WTC11 (cell line): ENCODE data around the gene TNFRSF19. TPM values are rescaled to one million over a fixed set of nuclear protein-coding genes. Genes with fewer than 3 reads are reported as not detected.

ENCODE experiments used
- ATAC-seq: fragments of 200-7000 bp; cut with Tn5 transposase; 2 replicates; pipeline ENCODE4 v1.10.0; 2021; ENCODE audit warnings: mild to moderate bottlenecking, moderate library complexity
- CTCF ChIA-PET: fragments of 300-600 bp; sonication (Branson Sonifier 250); formaldehyde crosslinking; loops from one replicate; lab custom pipeline; 2021; ENCODE audit warnings: antibody characterized with exemption; lab: Charles Lee
- POLR2A ChIA-PET: fragments of 350-600 bp; sonication (Branson Sonifier 250); formaldehyde crosslinking; loops from one replicate; lab custom pipeline; 2021; ENCODE audit warnings: antibody characterized with exemption; lab: Charles Lee
- DNase-seq: peaks from one replicate; pipeline ENCODE4 v3.0.0; 2021; ENCODE audit warnings: low spot score
- H3K27ac Mint-ChIP-seq: 2 replicates; pipeline ENCODE4 v1.8.0; 2021; ENCODE audit warnings: mixed read lengths
- H3K27me3 Mint-ChIP-seq: 2 replicates; pipeline ENCODE4 v1.8.0; 2021; ENCODE audit warnings: low read depth, mild to moderate bottlenecking, moderate library complexity, mixed read lengths
- H3K36me3 Mint-ChIP-seq: 2 replicates; pipeline ENCODE4 v1.8.0; 2021; ENCODE audit warnings: mixed read lengths
- H3K4me1 Mint-ChIP-seq: 2 replicates; pipeline ENCODE4 v1.8.0; 2022; ENCODE audit warnings: mixed read lengths
- H3K4me3 Mint-ChIP-seq: 2 replicates; pipeline ENCODE4 v1.8.0; 2021; ENCODE audit warnings: mild to moderate bottlenecking, moderate library complexity, mixed read lengths
- H3K9me3 Mint-ChIP-seq: 2 replicates; pipeline ENCODE4 v1.8.0; 2021; ENCODE audit warnings: mixed read lengths
- ATF1 ChIP-seq: sonication (generic); formaldehyde crosslinking; IDR thresholded peaks from 2 replicates; pipeline ENCODE4 v1.8.1; 2023; ENCODE audit warnings: mild to moderate bottlenecking, moderate library complexity, missing genetic modification reagents
- GRHL2 ChIP-seq: fragments of 250-450 bp; sonication (Bioruptor Pico); IDR thresholded peaks from 2 replicates; pipeline ENCODE4 v1.8.0; 2022; ENCODE audit warnings: mild to moderate bottlenecking, moderate library complexity; ENCODE audit not compliant: insufficient replicate concordance, severe bottlenecking
- KAT7 ChIP-seq: sonication (generic); formaldehyde crosslinking; IDR thresholded peaks from 2 replicates; pipeline ENCODE4 v1.8.1; 2023; ENCODE audit warnings: missing genetic modification reagents, mild to moderate bottlenecking, borderline replicate concordance
- MYBL2 ChIP-seq: sonication (generic); formaldehyde crosslinking; IDR thresholded peaks from 2 replicates; pipeline ENCODE4 v1.8.1; 2023; ENCODE audit warnings: mild to moderate bottlenecking, moderate library complexity, missing genetic modification reagents
- NFATC4 ChIP-seq: fragments of 250-450 bp; sonication (Bioruptor Pico); IDR thresholded peaks from 2 replicates; pipeline ENCODE4 v1.9.0; 2021; ENCODE audit warnings: mild to moderate bottlenecking
- NFYB ChIP-seq: sonication (generic); formaldehyde crosslinking; conservative IDR thresholded peaks from 2 replicates; pipeline ENCODE4 v1.8.0; 2022; ENCODE audit warnings: low read depth, missing genetic modification reagents
- NR1H2 ChIP-seq: sonication (generic); formaldehyde crosslinking; IDR thresholded peaks from 2 replicates; pipeline ENCODE4 v1.9.0; 2021; ENCODE audit warnings: mild to moderate bottlenecking, moderate library complexity, missing genetic modification reagents
- SMAD4 ChIP-seq: sonication (generic); formaldehyde crosslinking; IDR thresholded peaks from 2 replicates; pipeline ENCODE4 v1.8.0; 2022; ENCODE audit warnings: mild to moderate bottlenecking, missing genetic modification reagents
- TCF7 ChIP-seq: sonication (generic); formaldehyde crosslinking; IDR thresholded peaks from 2 replicates; pipeline ENCODE4 v1.8.0; 2022; ENCODE audit warnings: mild to moderate bottlenecking, low read depth, missing genetic modification reagents, moderate library complexity
- ZNF263 ChIP-seq: sonication (generic); formaldehyde crosslinking; IDR thresholded peaks from 2 replicates; pipeline ENCODE4 v1.8.1; 2022; ENCODE audit warnings: low read depth, mild to moderate bottlenecking, moderate library complexity, missing genetic modification reagents
- ZNF423 ChIP-seq: fragments of 250-450 bp; sonication (Bioruptor Pico); IDR thresholded peaks from 2 replicates; pipeline ENCODE4 v2.1.2; 2022; ENCODE audit warnings: mild to moderate bottlenecking, moderate library complexity
- total RNA-seq: library from RNA; stranded (reverse); gene quantifications from 3 replicates; pipeline ENCODE4 v1.2.3, GENCODE V29; 2021
- TF ChIP-seq, protein P1 (sequence below): sonication (generic); formaldehyde crosslinking; IDR thresholded peaks from 2 replicates; pipeline ENCODE4 v1.8.1; 2023; ENCODE audit warnings: mild to moderate bottlenecking, missing genetic modification reagents, moderate library complexity
- TF ChIP-seq, protein P2 (sequence below): fragments of 200-600 bp; IDR thresholded peaks from 2 replicates; pipeline ENCODE4 v1.8.0; 2022; ENCODE audit warnings: antibody characterized with exemption
- TF ChIP-seq, protein P3 (sequence below): sonication (generic); formaldehyde crosslinking; conservative IDR thresholded peaks from 2 replicates; pipeline ENCODE4 v1.8.1; 2022; ENCODE audit warnings: mild to moderate bottlenecking, missing genetic modification reagents
- TF ChIP-seq, protein P4 (sequence below): sonication (generic); formaldehyde crosslinking; IDR thresholded peaks from 2 replicates; pipeline ENCODE4 v1.8.1; 2023; ENCODE audit warnings: mild to moderate bottlenecking, moderate library complexity, missing genetic modification reagents
- TF ChIP-seq, protein P5 (sequence below): sonication (generic); formaldehyde crosslinking; conservative IDR thresholded peaks from 2 replicates; pipeline ENCODE4 v1.8.1; 2023; ENCODE audit warnings: mild to moderate bottlenecking, low read depth, missing genetic modification reagents, moderate library complexity
- TF ChIP-seq, protein P6 (sequence below): fragments of 250-450 bp; sonication (Bioruptor Pico); IDR thresholded peaks from 2 replicates; pipeline ENCODE4 v1.9.0; 2021; ENCODE audit warnings: mild to moderate bottlenecking
- TF ChIP-seq, protein P7 (sequence below): sonication (generic); formaldehyde crosslinking; IDR thresholded peaks from 2 replicates; pipeline ENCODE4 v1.8.1; 2023; ENCODE audit warnings: mild to moderate bottlenecking, missing genetic modification reagents, moderate library complexity
- TF ChIP-seq, protein P8 (sequence below): sonication (generic); formaldehyde crosslinking; IDR thresholded peaks from 2 replicates; pipeline ENCODE4 v1.8.1; 2022; ENCODE audit warnings: missing genetic modification reagents, borderline replicate concordance

TNFRSF19 gene
- total RNA-seq, 1 experiment from 2014 or later: 0.20 TPM

DNA sequence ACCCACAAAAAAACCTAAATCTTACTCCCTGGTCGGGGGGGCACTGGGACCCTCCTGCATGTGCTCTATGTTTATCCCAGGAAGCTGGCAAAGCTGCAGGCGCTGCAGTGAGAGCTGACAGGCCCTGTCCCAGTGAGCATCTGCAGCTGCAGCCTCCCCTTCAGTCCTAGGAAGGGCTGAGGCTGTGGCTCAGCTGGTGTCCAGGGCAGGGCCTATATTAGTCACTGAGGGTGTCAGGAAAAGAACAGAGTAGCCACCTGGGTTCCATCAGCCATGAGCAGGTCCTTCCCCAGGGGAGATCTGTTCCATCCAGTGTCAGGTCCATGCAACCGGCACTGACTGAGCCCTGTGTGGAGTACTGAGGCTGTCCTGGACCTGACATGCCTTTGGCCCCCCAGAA lies 120.5 kb downstream of the TNFRSF19 start:
- ChIA-PET POLR2A (no interaction called here), CTCF (no interaction called here)
- ATAC-seq: no peak
- TF ChIP-seq, protein P1, sequence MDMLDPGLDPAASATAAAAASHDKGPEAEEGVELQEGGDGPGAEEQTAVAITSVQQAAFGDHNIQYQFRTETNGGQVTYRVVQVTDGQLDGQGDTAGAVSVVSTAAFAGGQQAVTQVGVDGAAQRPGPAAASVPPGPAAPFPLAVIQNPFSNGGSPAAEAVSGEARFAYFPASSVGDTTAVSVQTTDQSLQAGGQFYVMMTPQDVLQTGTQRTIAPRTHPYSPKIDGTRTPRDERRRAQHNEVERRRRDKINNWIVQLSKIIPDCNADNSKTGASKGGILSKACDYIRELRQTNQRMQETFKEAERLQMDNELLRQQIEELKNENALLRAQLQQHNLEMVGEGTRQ (CRISPR knock-in tag): no peak
- TF ChIP-seq KAT7 (CRISPR knock-in tag): no peak
- TF ChIP-seq, protein P2, sequence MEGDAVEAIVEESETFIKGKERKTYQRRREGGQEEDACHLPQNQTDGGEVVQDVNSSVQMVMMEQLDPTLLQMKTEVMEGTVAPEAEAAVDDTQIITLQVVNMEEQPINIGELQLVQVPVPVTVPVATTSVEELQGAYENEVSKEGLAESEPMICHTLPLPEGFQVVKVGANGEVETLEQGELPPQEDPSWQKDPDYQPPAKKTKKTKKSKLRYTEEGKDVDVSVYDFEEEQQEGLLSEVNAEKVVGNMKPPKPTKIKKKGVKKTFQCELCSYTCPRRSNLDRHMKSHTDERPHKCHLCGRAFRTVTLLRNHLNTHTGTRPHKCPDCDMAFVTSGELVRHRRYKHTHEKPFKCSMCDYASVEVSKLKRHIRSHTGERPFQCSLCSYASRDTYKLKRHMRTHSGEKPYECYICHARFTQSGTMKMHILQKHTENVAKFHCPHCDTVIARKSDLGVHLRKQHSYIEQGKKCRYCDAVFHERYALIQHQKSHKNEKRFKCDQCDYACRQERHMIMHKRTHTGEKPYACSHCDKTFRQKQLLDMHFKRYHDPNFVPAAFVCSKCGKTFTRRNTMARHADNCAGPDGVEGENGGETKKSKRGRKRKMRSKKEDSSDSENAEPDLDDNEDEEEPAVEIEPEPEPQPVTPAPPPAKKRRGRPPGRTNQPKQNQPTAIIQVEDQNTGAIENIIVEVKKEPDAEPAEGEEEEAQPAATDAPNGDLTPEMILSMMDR: no peak
- Mint-ChIP-seq H3K9me3 (peaks cover 11% of the 10 kb centered on the region), H3K36me3 (peaks cover 3% of the 10 kb centered on the region), H3K27ac (no peak overlapping the region), H3K4me1 (peaks cover 2% of the 10 kb centered on the region; the same call in 1 of the 2 replicates), H3K27me3 (no peaks in the 10 kb centered on the region), H3K4me3 (no peak overlapping the region)
- no peak for DNase-seq

DNA sequence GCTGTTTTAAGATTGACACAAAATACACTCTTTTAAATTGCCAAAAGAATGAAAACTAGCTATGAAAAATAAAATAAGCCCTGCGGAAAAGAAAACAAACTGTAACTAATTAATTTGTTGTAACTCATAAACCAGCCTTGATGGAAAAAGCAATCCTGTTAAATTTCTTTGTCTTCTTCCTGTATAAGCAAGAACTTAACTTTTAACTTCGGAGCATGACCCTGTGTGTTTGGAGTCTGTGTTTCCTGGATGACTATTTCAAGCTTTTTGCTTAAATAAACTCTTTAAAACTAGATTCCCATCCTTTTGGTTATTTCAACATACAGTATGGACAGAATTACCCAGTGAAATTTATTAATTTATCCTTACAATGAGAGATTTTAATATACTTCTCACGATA lies 122.6 kb downstream of the TNFRSF19 start:
- ATAC-seq (no peak), DNase-seq (no peak)
- TF ChIP-seq ZNF423 (no peak), NR1H2 (CRISPR knock-in tag) (no peak), SMAD4 (CRISPR knock-in tag) (no peak), MYBL2 (CRISPR knock-in tag) (no peak), TCF7 (no peak), NFYB (CRISPR knock-in tag) (no peak), NFATC4 (no peak)
- TF ChIP-seq, protein P3, sequence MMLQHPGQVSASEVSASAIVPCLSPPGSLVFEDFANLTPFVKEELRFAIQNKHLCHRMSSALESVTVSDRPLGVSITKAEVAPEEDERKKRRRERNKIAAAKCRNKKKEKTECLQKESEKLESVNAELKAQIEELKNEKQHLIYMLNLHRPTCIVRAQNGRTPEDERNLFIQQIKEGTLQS (CRISPR knock-in tag): no peak
- TF ChIP-seq, protein P4, sequence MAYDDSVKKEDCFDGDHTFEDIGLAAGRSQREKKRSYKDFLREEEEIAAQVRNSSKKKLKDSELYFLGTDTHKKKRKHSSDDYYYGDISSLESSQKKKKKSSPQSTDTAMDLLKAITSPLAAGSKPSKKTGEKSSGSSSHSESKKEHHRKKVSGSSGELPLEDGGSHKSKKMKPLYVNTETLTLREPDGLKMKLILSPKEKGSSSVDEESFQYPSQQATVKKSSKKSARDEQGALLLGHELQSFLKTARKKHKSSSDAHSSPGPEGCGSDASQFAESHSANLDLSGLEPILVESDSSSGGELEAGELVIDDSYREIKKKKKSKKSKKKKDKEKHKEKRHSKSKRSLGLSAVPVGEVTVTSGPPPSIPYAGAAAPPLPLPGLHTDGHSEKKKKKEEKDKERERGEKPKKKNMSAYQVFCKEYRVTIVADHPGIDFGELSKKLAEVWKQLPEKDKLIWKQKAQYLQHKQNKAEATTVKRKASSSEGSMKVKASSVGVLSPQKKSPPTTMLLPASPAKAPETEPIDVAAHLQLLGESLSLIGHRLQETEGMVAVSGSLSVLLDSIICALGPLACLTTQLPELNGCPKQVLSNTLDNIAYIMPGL (CRISPR knock-in tag): no peak
- Mint-ChIP-seq H3K4me3 (no peak overlapping the region), H3K27ac (no peak overlapping the region), H3K4me1 (peaks cover 14% of the 10 kb centered on the region), H3K9me3 (no peaks in the 10 kb centered on the region; the same call in 1 of the 2 replicates), H3K36me3 (no peaks in the 10 kb centered on the region), H3K27me3 (no peaks in the 10 kb centered on the region)
- ChIA-PET POLR2A (no interaction called here), CTCF (no interaction called here)

DNA sequence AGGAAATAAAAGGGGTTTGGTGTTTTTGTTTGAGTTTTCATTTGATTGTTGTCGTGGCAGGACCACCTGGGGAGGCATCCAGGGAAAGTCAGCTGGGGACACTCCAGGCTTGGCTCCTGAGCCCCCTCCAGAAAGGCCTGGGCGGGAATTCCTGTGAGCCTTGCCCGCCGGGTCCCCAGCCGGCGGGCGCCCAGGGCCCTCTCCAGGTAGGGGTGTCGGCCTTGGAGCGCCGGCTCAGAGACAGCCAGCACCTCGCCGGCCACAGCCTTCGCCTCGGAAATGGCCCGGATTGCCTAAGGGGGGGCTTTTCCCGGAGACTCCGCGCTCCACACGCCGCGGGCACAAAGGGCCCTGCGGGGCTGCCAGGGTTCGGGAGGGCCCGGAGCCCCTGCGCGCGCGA lies 125.0 kb downstream of the TNFRSF19 start:
- DNase-seq (no peak), ATAC-seq (peak; percentile 36)
- TF ChIP-seq, protein P5, sequence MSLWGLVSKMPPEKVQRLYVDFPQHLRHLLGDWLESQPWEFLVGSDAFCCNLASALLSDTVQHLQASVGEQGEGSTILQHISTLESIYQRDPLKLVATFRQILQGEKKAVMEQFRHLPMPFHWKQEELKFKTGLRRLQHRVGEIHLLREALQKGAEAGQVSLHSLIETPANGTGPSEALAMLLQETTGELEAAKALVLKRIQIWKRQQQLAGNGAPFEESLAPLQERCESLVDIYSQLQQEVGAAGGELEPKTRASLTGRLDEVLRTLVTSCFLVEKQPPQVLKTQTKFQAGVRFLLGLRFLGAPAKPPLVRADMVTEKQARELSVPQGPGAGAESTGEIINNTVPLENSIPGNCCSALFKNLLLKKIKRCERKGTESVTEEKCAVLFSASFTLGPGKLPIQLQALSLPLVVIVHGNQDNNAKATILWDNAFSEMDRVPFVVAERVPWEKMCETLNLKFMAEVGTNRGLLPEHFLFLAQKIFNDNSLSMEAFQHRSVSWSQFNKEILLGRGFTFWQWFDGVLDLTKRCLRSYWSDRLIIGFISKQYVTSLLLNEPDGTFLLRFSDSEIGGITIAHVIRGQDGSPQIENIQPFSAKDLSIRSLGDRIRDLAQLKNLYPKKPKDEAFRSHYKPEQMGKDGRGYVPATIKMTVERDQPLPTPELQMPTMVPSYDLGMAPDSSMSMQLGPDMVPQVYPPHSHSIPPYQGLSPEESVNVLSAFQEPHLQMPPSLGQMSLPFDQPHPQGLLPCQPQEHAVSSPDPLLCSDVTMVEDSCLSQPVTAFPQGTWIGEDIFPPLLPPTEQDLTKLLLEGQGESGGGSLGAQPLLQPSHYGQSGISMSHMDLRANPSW: no peak
- TF ChIP-seq, protein P6, sequence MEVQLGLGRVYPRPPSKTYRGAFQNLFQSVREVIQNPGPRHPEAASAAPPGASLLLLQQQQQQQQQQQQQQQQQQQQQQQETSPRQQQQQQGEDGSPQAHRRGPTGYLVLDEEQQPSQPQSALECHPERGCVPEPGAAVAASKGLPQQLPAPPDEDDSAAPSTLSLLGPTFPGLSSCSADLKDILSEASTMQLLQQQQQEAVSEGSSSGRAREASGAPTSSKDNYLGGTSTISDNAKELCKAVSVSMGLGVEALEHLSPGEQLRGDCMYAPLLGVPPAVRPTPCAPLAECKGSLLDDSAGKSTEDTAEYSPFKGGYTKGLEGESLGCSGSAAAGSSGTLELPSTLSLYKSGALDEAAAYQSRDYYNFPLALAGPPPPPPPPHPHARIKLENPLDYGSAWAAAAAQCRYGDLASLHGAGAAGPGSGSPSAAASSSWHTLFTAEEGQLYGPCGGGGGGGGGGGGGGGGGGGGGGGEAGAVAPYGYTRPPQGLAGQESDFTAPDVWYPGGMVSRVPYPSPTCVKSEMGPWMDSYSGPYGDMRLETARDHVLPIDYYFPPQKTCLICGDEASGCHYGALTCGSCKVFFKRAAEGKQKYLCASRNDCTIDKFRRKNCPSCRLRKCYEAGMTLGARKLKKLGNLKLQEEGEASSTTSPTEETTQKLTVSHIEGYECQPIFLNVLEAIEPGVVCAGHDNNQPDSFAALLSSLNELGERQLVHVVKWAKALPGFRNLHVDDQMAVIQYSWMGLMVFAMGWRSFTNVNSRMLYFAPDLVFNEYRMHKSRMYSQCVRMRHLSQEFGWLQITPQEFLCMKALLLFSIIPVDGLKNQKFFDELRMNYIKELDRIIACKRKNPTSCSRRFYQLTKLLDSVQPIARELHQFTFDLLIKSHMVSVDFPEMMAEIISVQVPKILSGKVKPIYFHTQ (CRISPR knock-in tag): no peak
- TF ChIP-seq, protein P7, sequence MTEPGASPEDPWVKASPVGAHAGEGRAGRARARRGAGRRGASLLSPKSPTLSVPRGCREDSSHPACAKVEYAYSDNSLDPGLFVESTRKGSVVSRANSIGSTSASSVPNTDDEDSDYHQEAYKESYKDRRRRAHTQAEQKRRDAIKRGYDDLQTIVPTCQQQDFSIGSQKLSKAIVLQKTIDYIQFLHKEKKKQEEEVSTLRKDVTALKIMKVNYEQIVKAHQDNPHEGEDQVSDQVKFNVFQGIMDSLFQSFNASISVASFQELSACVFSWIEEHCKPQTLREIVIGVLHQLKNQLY (CRISPR knock-in tag): no peak
- no peak for TF ChIP-seq GRHL2 (CRISPR knock-in tag)
- TF ChIP-seq, protein P8, sequence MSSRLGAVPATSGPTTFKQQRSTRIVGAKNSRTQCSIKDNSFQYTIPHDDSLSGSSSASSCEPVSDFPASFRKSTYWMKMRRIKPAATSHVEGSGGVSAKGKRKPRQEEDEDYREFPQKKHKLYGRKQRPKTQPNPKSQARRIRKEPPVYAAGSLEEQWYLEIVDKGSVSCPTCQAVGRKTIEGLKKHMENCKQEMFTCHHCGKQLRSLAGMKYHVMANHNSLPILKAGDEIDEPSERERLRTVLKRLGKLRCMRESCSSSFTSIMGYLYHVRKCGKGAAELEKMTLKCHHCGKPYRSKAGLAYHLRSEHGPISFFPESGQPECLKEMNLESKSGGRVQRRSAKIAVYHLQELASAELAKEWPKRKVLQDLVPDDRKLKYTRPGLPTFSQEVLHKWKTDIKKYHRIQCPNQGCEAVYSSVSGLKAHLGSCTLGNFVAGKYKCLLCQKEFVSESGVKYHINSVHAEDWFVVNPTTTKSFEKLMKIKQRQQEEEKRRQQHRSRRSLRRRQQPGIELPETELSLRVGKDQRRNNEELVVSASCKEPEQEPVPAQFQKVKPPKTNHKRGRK (CRISPR knock-in tag): no peak
- TF ChIP-seq ZNF263 (CRISPR knock-in tag): no peak
- no peak for TF ChIP-seq ATF1 (CRISPR knock-in tag)
- no peak overlapping the region for H3K4me3 Mint-ChIP-seq
- no peaks in the 10 kb centered on the region; the same call in 1 of the 2 replicates for H3K9me3 Mint-ChIP-seq
- H3K4me1 Mint-ChIP-seq: peaks cover 14% of the 10 kb centered on the region
- no peak overlapping the region for H3K27ac Mint-ChIP-seq
- H3K27me3 Mint-ChIP-seq: no peaks in the 10 kb centered on the region
- ChIA-PET POLR2A (no interaction called here), CTCF (no interaction called here)
- H3K36me3 Mint-ChIP-seq: no peaks in the 10 kb centered on the region
